A549 (cell line): Measurements from ENCODE around the gene SYK. TPM values are rescaled to one million over a fixed set of nuclear protein-coding genes. Genes with fewer than 3 reads are reported as not detected.

Source experiments
- ATAC-seq, 2 experiments: fragments of 200-7000 bp in 1 of 2; fragments of >200 bp in 1 of 2; cut with Nextera tagmentation in 1 of 2; cut with Tn5 transposase in 1 of 2; 3 replicates each; pipeline versions ENCODE4 v1.8.0 to v1.9.1; 2018 to 2020; ENCODE audit warnings: mild to moderate bottlenecking in 1 of 2, moderate library complexity in 1 of 2
- CTCF ChIA-PET: fragments of 300-600 bp; sonication (Branson Sonifier 250); formaldehyde crosslinking; extraction: SDS; loops from one replicate; lab custom pipeline; 2021; ENCODE audit warnings: antibody characterized with exemption, inconsistent platforms; lab: Yijun Ruan, JAX
- POLR2A ChIA-PET: fragments of 350-600 bp; formaldehyde crosslinking; extraction: SDS; loops from one replicate; lab custom pipeline; 2021; ENCODE audit warnings: antibody characterized with exemption, inconsistent platforms; lab: Yijun Ruan, JAX
- DNase-seq, 2 experiments: peaks; one replicate each; pipeline versions ENCODE4 v3.0.0 to v3.0.0-alpha.2; 2011 to 2016; ENCODE audit warnings: low read depth in 1 of 2, low spot score in 1 of 2
- FAIRE-seq: peaks from 2 replicates; lab custom pipeline; 2011; peaks lifted over from hg19 to GRCh38; lab: Jason Lieb, UNC
- H3K27ac ChIP-seq, 2 experiments: fragments of >200 bp; sonication (Bioruptor Twin); formaldehyde crosslinking; 3 replicates each; pipeline ENCODE4 v1.5.1; 2016 to 2017
- H3K4me1 ChIP-seq: fragments of >200 bp; sonication (Bioruptor Twin); formaldehyde crosslinking; 3 replicates; pipeline ENCODE4 v1.6.1; 2016
- H3K4me2 ChIP-seq: fragments of >200 bp; sonication (Bioruptor Twin); formaldehyde crosslinking; 3 replicates; pipeline ENCODE4 v1.6.1; 2016
- H3K4me3 ChIP-seq: fragments of >200 bp; sonication (Bioruptor Twin); formaldehyde crosslinking; 3 replicates; pipeline ENCODE4 v1.5.1; 2016
- H3K9me3 ChIP-seq: fragments of >200 bp; sonication (Bioruptor Twin); formaldehyde crosslinking; 3 replicates; pipeline ENCODE4 v1.6.1; 2016
- BHLHE40 ChIP-seq: IDR thresholded peaks from 2 replicates; pipeline ENCODE4 v1.6.1; 2012; ENCODE audit warnings: low read depth, low read length, inconsistent platforms
- CBX2 ChIP-seq: fragments of 200-600 bp; sonication (generic); IDR thresholded peaks from 2 replicates; pipeline ENCODE4 v1.6.1; 2016; ENCODE audit warnings: low read depth, mild to moderate bottlenecking, borderline replicate concordance
- CBX8 ChIP-seq: fragments of 200-600 bp; sonication (generic); IDR thresholded peaks from 2 replicates; pipeline ENCODE4 v1.6.1; 2016
- CEBPB ChIP-seq, 2 experiments: fragments of >200 bp in 1 of 2; sonication (Bioruptor Twin) in 1 of 2; formaldehyde crosslinking in 1 of 2; IDR thresholded peaks; 2 replicates each; pipeline ENCODE4 v1.6.1; 2012 to 2016
- EP300 ChIP-seq, 2 experiments: fragments of >200 bp; sonication (Bioruptor Twin); formaldehyde crosslinking; IDR thresholded peaks; 2 replicates in 1 of 2; 3 replicates in 1 of 2; pipeline ENCODE4 v1.6.1; 2016 to 2017
- ESRRA ChIP-seq: fragments of 150-350 bp; IDR thresholded peaks from 2 replicates; pipeline ENCODE4 v1.6.1; 2014; ENCODE audit warnings: mild to moderate bottlenecking, low read length, borderline replicate concordance
- FOSB ChIP-seq: fragments of 250-450 bp; sonication (Bioruptor Pico); IDR thresholded peaks from 2 replicates; pipeline ENCODE4 v1.5.0; 2020; ENCODE audit warnings: mild to moderate bottlenecking, moderate library complexity
- FOSL2 ChIP-seq, 2 experiments: fragments of 450-650 bp in 1 of 2; fragments of >200 bp in 1 of 2; sonication (Bioruptor Twin) in 1 of 2; formaldehyde crosslinking; IDR thresholded peaks; 2 replicates each; pipeline versions ENCODE4 v1.5.0 to v1.6.1; 2016 to 2020; ENCODE audit warnings: mild to moderate bottlenecking in 1 of 2, moderate library complexity in 1 of 2
- FOXS1 ChIP-seq: fragments of 250-450 bp; sonication (Bioruptor Pico); IDR thresholded peaks from 2 replicates; pipeline ENCODE4 v1.5.0; 2020; ENCODE audit warnings: mild to moderate bottlenecking, moderate library complexity
- GATA3 ChIP-seq: IDR thresholded peaks from 2 replicates; pipeline ENCODE4 v1.6.1; 2012; ENCODE audit warnings: borderline replicate concordance
- JUNB ChIP-seq: fragments of >200 bp; sonication (Bioruptor Twin); formaldehyde crosslinking; IDR thresholded peaks from 2 replicates; pipeline ENCODE4 v1.6.1; 2016
- KDM1A ChIP-seq: fragments of 200-600 bp; sonication (generic); IDR thresholded peaks from 2 replicates; pipeline ENCODE4 v1.6.1; 2016; ENCODE audit warnings: low read depth, mild to moderate bottlenecking
- KDM5A ChIP-seq: fragments of 200-600 bp; sonication (generic); IDR thresholded peaks from 2 replicates; pipeline ENCODE4 v1.6.1; 2016; ENCODE audit warnings: antibody characterized with exemption, mild to moderate bottlenecking
- MAFK ChIP-seq: fragments of 450-650 bp; IDR thresholded peaks from 2 replicates; pipeline ENCODE4 v1.6.1; 2014; ENCODE audit not compliant: partially characterized antibody
- MAZ ChIP-seq: fragments of 150-350 bp; IDR thresholded peaks from 2 replicates; pipeline ENCODE4 v1.6.1; 2014; ENCODE audit warnings: antibody characterized with exemption, low read depth, low read length, borderline replicate concordance
- MYC ChIP-seq: IDR thresholded peaks from 2 replicates; pipeline ENCODE4 v1.6.1; 2012; ENCODE audit warnings: mild to moderate bottlenecking, inconsistent platforms, low read length, improper control_type of control experiment, borderline replicate concordance
- NPAS2 ChIP-seq: fragments of 250-450 bp; sonication (Bioruptor Pico); IDR thresholded peaks from 2 replicates; pipeline ENCODE4 v1.8.0; 2022; ENCODE audit warnings: mild to moderate bottlenecking, moderate library complexity, borderline replicate concordance
- PHF8 ChIP-seq: fragments of 200-600 bp; sonication (generic); IDR thresholded peaks from 2 replicates; pipeline ENCODE4 v1.6.1; 2016; ENCODE audit warnings: low read depth, mild to moderate bottlenecking, antibody characterized with exemption, moderate library complexity, borderline replicate concordance
- RFX5 ChIP-seq: fragments of 450-650 bp; IDR thresholded peaks from 2 replicates; pipeline ENCODE4 v1.7.1; 2014; ENCODE audit warnings: antibody characterized with exemption, mild to moderate bottlenecking, moderate library complexity
- SREBF2 ChIP-seq: fragments of 450-650 bp; IDR thresholded peaks from 2 replicates; pipeline ENCODE4 v1.6.1; 2014; ENCODE audit warnings: mild to moderate bottlenecking, moderate library complexity
- ZC3H11A ChIP-seq: fragments of 450-650 bp; IDR thresholded peaks from 2 replicates; pipeline ENCODE4 v1.6.1; 2014; ENCODE audit warnings: antibody characterized with exemption, mild to moderate bottlenecking
- ZFP36 ChIP-seq: fragments of 450-650 bp; IDR thresholded peaks from 2 replicates; pipeline ENCODE4 v1.6.1; 2014; ENCODE audit warnings: borderline replicate concordance; ENCODE audit not compliant: partially characterized antibody
- WGBS: methylation state at CpG from one replicate; pipeline ENCODE4 v1.1.6; 2017; ENCODE audit errors: missing lambda C conversion rate; 5-methylcytosine and 5-hydroxymethylcytosine counted together
- polyA plus RNA-seq, 4 experiments: library from polyadenylated mRNA; depleted of rRNA in 3 of 4; stranded (reverse); fragments of >200 nt; fragmentation: RNase III in 1 of 4; extraction: RNeasy Plus Mini Kit Qiagen cat#74134 plus additional on column Dnase treatment in 1 of 4; gene quantifications; 2 replicates in 3 of 4; 3 replicates in 1 of 4; pipeline ENCODE4 v1.2.3, GENCODE V29; 2011 to 2017
- TF ChIP-seq, protein P1 (sequence below): fragments of 250-450 bp; sonication (Bioruptor Pico); IDR thresholded peaks from 2 replicates; pipeline ENCODE4 v1.5.0; 2020; ENCODE audit warnings: low read depth, mild to moderate bottlenecking, moderate library complexity
- TF ChIP-seq, protein P2 (sequence below): fragments of 450-650 bp; IDR thresholded peaks from 2 replicates; pipeline ENCODE4 v1.6.1; 2014; ENCODE audit warnings: antibody characterized with exemption

The SYK gene
- polyA plus RNA-seq, 2 of the 4 experiments (the other 2 are of a cell fraction), result 0.01 to 0.03 TPM

DNA sequence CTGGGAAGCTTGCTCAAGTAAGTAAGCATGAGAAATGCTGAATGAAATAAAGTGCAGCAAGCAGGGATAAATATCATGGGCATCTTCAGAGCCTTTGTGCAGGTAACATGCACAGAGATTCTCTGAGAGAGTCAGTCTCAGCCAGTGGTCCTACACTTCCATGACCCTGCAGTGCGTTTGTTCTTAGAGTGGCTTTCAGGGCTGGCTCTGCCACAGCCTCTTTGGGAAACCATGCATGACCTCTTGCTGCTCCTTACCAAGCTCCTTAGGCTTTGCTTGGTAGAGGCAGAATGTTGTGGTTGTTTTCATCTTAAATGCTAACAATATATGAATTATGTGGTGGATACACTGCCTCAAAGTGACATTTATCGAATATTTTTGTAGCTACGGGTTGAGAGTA is 5.4 kb downstream of the SYK start:
- ATAC-seq, result no peak
- Histone ChIP-seq H3K9me3 (no peaks in the 10 kb centered on the region; the same call in 2 of the 3 replicates), H3K4me1 (0 out of 3 replicates have a peak, but pooled peaks cover 1% of the 10 kb centered on the region), H3K4me3 (no peak overlapping the region), H3K27ac (no peak overlapping the region), H3K4me2 (no peak overlapping the region)
- POLR2A ChIA-PET, result no interaction called here
- CTCF ChIA-PET, result no interaction called here
- no peak for FAIRE-seq
- no peak for DNase-seq
- 29% methylated on average over 3 of the region's 3 CpGs for WGBS
- TF ChIP-seq, protein P1, sequence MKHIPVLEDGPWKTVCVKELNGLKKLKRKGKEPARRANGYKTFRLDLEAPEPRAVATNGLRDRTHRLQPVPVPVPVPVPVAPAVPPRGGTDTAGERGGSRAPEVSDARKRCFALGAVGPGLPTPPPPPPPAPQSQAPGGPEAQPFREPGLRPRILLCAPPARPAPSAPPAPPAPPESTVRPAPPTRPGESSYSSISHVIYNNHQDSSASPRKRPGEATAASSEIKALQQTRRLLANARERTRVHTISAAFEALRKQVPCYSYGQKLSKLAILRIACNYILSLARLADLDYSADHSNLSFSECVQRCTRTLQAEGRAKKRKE, result no peak
- no peak for TF ChIP-seq RFX5
- TF ChIP-seq CBX2, result no peak
- TF ChIP-seq BHLHE40, result no peak

DNA sequence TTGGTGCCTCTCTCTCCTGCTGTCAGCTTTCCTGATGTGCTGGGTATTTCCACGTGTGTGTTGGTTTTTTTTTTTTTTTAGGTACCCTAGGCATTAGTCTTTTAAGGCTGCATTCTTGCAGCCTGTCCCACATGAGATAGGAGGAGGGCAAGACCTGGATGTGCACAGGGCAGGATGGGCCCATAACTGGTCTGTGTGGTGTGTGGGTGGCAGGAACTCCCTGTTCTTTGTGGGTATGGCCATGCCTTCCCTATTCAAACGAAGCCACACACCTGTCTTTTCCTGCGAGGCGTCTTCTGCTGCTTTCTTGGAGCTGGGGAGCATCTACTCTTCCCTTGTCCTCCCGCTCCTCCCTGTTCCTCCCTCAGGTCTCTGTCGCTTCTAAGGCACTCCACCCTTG is 6.8 kb downstream of the SYK start:
- ChIA-PET POLR2A (no interaction called here), CTCF (interaction anchor here (0.9 kb wide), 1 partner anchor 11 kb away, joined by 3 read pairs; no protein-coding TSS in a partner anchor)
- no peak for ATAC-seq
- WGBS, result 8% methylated on average over 6 of the region's 6 CpGs
- Histone ChIP-seq H3K27ac (no peak overlapping the region), H3K4me1 (no peaks in the 10 kb centered on the region), H3K4me2 (no peak overlapping the region), H3K9me3 (no peaks in the 10 kb centered on the region; the same call in 2 of the 3 replicates), H3K4me3 (no peak overlapping the region)
- no peak for DNase-seq
- TF ChIP-seq MYC (no peak), PHF8 (no peak), BHLHE40 (no peak), ZFP36 (no peak), JUNB (no peak), FOSB (CRISPR knock-in tag) (no peak)
- TF ChIP-seq, protein P2, sequence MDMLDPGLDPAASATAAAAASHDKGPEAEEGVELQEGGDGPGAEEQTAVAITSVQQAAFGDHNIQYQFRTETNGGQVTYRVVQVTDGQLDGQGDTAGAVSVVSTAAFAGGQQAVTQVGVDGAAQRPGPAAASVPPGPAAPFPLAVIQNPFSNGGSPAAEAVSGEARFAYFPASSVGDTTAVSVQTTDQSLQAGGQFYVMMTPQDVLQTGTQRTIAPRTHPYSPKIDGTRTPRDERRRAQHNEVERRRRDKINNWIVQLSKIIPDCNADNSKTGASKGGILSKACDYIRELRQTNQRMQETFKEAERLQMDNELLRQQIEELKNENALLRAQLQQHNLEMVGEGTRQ, result no peak
- FAIRE-seq, result no peak

DNA sequence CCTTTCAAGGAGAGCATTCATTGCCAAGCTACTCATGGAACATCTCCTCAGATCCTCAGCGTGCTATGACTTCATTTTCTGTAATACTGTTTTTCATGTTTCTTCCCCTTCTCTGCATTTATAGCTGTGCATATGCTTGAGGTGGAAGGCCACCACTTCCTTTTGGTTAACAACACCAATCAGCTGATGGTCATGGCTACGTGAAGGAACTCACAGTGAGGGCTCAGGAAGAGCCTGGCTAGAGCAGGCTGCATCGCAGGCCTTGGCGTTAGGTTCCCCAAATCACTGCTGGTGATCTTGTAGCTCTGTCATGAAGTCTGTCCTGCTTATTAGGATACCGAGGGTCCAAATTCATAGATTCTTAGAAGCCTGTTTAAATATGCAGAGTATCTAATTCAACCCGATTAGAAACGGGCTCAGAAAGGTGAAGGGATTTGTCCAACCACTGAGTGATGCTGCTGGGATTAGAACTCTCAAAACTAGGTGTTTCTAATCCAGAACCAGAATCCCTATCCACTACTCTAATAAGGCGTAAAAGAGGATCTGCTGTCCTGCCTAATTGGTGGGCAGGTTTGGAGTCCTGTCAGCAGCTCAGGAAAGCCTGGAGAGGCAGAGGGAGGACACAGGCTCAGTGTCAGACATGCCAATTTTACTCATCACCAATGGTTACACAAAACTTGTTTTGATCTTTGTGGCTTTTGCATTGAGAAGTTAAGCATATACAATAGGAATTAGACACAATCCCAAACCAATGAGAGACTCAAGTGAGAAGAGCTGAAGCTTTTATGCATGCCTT is 7.5 kb downstream of the SYK start:
- no peak for FAIRE-seq
- no peak overlapping the region for H3K27ac ChIP-seq
- CTCF ChIA-PET, result interaction anchor here (0.9 to 1.7 kb wide), 3 partner anchors 10 to 86 kb away, joined by 3 to 4 read pairs (median 3); no protein-coding TSS in a partner anchor
- 39% methylated on average over 8 of the region's 8 CpGs for WGBS
- H3K4me1 ChIP-seq, result no peaks in the 10 kb centered on the region
- POLR2A ChIA-PET, result no interaction called here
- ATAC-seq, result no peak
- no peak for DNase-seq
- H3K9me3 ChIP-seq, result no peaks in the 10 kb centered on the region; the same call in 2 of the 3 replicates
- no peak overlapping the region for H3K4me2 ChIP-seq
- no peak overlapping the region for H3K4me3 ChIP-seq
- no peak for TF ChIP-seq FOSB (CRISPR knock-in tag)
- TF ChIP-seq SREBF2, result no peak
- TF ChIP-seq EP300 (IDR thresholded peaks at IDR 0.05), result no peak
- no peak for TF ChIP-seq CEBPB (IDR thresholded peaks at IDR 0.05)
- TF ChIP-seq KDM1A, result no peak
- TF ChIP-seq GATA3, result no peak
- TF ChIP-seq FOXS1 (CRISPR knock-in tag), result no peak
- TF ChIP-seq ZC3H11A, result no peak
- no peak for TF ChIP-seq RFX5

DNA sequence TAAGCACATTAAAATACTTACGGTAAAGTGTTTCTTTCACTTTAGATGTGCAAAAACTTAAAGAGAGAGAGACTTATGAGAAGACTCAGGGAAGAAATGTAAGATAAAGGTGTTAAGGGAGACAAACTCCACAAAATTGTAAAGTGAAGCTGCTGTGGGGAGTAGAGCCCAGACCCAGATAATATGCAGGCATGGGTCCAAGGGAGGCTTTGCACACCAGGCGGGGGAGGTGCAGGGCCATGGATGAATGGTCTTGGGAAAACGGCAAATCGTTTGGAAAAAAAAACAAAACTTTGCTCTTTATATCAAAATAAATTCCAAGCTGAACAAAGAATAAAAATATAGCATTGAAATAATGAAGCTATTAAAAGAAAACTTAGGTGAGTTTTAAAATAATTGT is 9.1 kb downstream of the SYK start:
- CTCF ChIA-PET, result interaction anchor here (0.9 kb wide), 1 partner anchor 15 kb away, joined by 4 read pairs; no protein-coding TSS in a partner anchor
- ATAC-seq (no peak), FAIRE-seq (no peak)

More for the DNA sequence above, 9.1 kb downstream of the SYK start:
- Histone ChIP-seq H3K27ac (no peak overlapping the region), H3K4me2 (no peak overlapping the region), H3K4me3 (no peak overlapping the region), H3K9me3 (no peaks in the 10 kb centered on the region; the same call in 2 of the 3 replicates), H3K4me1 (no peaks in the 10 kb centered on the region)
- TF ChIP-seq ZC3H11A (no peak), KDM5A (no peak), CEBPB (IDR thresholded peaks at IDR 0.05) (no peak), ESRRA (no peak), MAFK (no peak), CBX8 (no peak), JUNB (no peak), MAZ (no peak), NPAS2 (CRISPR knock-in tag) (no peak), FOSL2 (IDR thresholded peaks at IDR 0.05) (no peak), FOSL2 (CRISPR knock-in tag; IDR thresholded peaks at IDR 0.05) (no peak), EP300 (IDR thresholded peaks at IDR 0.05) (no peak)
- TF ChIP-seq, protein P1, result no peak
- TF ChIP-seq, protein P2, result no peak
- POLR2A ChIA-PET, result no interaction called here
- 68% methylated on average over 4 of the region's 4 CpGs for WGBS
- no peak for DNase-seq
